GM12801 (cell line): ENCODE measurements around the gene BRINP3.

Experiments used
- CTCF ChIP-seq: IDR thresholded peaks from one replicate; pipeline ENCODE4 v1.5.1; 2011; ENCODE audit warnings: control low read depth; ENCODE audit not compliant: insufficient read length; ENCODE audit errors: extremely low read depth

Gene BRINP3

GRCh38 chr1:190353538-190354101 is 124.0 kb downstream of the BRINP3 start:
- TF ChIP-seq CTCF, result no peak

- TF ChIP-seq CTCF, result no peak
Measured at GRCh38 chr1:190344454-190344853, 133.2 kb downstream of the BRINP3 start.

GRCh38 chr1:190338829-190339228 is 138.8 kb downstream of the BRINP3 start:
- TF ChIP-seq CTCF, result no peak

- TF ChIP-seq CTCF, result no peak
Measured at GRCh38 chr1:190328871-190329270, 148.8 kb downstream of the BRINP3 start.

- no peak for TF ChIP-seq CTCF
Measured at GRCh38 chr1:190328361-190328760, 149.3 kb downstream of the BRINP3 start.

- no peak for TF ChIP-seq CTCF
Measured at GRCh38 chr1:190327271-190327670, 150.4 kb downstream of the BRINP3 start.

- no peak for TF ChIP-seq CTCF
Measured at GRCh38 chr1:190323530-190323929, 154.1 kb downstream of the BRINP3 start.

GRCh38 chr1:190322274-190322673 is 155.4 kb downstream of the BRINP3 start:
- no peak for TF ChIP-seq CTCF
